NCI-H1930 (cell line): Measurements from ENCODE around the gene NBEA.
"Not testable (repeated sequence)": the region's sequence is repeated elsewhere in the genome, so short reads cannot be mapped to it uniquely, and the experiment has no call there.

ENCODE experiments used
- DNase-seq, 2 experiments: peaks; one replicate each; lab custom pipeline; 2025; lab: John Stamatoyannopoulos, UW

Gene NBEA

DNA sequence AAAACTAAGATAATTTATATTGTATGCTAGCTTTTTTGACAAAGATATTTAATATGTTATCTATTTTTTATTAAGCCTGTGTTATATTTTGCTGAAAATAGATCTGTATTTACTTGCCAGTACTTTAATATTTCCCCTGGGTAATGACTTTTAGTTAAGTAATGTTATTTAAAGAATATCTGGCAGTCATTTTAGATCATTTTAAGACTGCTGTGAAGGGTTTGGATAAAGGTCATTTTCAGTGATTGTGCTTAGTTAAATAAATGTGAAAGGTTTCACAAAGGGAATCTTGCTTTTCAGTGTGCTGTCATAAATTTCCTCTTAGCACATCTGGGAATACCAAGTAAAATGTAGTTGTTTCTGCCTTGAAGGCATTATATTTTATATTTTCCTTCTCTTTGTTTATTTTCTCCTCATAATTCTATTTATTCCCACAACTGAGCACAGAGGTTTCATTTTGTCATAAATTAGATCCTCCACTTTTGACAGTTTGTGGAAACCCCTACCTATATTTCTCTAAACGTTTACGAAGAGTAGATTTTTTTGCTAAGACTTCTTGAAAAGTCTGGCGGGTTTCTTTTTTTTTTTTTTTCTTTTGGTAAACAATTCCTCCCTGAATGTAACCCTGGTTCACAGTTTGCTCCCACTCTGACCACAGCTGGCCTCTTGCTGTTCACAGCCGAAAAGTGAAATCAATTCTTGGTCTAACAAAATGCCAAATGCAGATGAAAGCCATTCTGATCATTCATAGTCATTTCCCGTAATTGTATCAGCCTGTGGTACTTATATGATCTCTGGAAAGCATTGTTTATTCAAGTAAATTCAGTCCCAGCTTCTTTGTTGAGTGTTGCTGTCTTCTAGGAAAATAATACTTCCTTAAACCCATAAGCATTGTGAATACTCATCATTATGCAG is 446.6 kb downstream of the NBEA start:
- DNase-seq = peak; percentile 77 to 78

- peak in 1 of 2 experiments; percentile 64 for DNase-seq
Measured at GRCh38 chr13:35389535-35389934, 447.5 kb downstream of the NBEA start.

DNA sequence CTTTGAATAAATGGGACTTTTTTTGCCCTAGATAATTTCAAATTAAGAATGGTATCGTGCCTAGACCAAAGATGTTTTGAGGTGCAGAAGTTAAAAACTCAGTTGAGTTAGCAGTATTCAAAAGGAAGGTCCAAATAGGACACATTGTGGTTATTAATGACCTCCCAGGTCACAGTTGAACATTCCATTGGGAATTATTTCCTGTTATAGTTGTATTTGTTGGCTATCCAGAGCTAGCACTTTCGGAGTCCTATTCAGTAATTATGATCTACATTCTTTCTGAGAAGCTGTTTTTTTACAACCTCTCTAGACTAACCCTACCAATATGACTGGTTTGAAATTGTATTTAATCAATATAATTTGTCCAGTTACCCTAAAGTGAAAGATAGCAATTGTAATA is 450.7 kb downstream of the NBEA start:
- no peak for DNase-seq

- no peak for DNase-seq
Measured at GRCh38 chr13:35393886-35394285, 451.8 kb downstream of the NBEA start.

GRCh38 chr13:35408285-35408684 is 466.2 kb downstream of the NBEA start:
- DNase-seq = not testable (repeated sequence)

- DNase-seq = no peak
Measured at GRCh38 chr13:35411059-35411744, 469.1 kb downstream of the NBEA start.

GRCh38 chr13:35448465-35448864 is 506.4 kb downstream of the NBEA start:
- no peak for DNase-seq

- DNase-seq = no peak
Measured at GRCh38 chr13:35449821-35450220, 507.8 kb downstream of the NBEA start.

GRCh38 chr13:35455022-35455421 is 513.0 kb downstream of the NBEA start:
- DNase-seq = no peak

DNA sequence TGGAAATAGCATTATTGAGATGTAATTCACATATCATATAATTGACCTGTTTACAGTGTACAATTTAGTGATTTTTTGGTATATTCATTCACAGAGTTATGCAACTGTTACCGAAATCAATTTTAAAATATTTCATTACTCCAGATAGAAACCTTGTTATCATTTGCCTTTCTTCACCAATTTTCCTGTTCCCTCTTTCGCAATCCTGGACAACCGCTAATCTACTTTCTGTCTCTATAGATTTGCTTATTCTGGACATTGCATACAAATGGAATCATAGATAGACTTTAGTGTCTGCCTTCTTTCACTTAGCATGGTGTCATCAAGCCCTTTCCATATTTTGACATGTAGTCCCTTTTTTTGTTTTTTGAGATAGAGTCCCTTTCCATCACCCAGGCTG is 515.2 kb downstream of the NBEA start:
- no peak for DNase-seq

GRCh38 chr13:35460061-35460460 is 518.0 kb downstream of the NBEA start:
- DNase-seq = no peak

DNA sequence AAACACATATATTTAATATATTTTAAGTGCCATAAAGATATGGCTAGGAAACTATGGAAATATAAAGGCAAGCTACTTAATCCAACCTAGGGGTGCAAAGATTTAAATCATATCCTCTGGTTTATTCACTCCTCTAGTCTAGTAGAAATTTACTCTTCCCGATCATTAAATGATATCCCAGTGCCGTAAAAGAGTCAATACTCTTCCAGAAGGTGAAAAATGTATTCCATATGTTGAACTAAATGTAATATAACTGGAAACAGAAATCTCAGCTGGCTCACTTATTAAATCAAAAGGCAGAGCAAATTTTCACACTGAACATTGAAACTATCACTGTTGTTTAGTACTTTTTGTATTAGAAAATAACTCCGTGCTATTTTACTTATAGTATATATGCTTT is 523.3 kb downstream of the NBEA start:
- no peak for DNase-seq

DNA sequence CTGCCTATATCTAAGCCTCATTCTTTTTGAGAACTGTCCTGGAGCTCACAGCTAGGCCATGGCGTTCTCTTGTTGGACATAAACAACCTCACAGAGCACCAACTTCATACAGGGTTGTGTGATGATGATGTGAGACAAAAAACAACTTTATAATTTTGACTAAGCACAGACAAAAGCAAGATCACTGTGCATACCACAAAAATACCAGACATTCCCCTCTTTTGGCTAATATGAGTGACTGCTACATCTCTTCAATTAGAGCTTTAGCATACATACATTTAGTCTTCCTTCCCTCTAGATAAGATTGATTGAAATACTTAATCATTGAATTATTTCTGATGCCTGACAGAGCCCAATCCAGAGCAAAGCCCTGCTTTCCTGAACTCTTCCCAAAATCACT is 526.1 kb downstream of the NBEA start:
- DNase-seq = no peak

DNA sequence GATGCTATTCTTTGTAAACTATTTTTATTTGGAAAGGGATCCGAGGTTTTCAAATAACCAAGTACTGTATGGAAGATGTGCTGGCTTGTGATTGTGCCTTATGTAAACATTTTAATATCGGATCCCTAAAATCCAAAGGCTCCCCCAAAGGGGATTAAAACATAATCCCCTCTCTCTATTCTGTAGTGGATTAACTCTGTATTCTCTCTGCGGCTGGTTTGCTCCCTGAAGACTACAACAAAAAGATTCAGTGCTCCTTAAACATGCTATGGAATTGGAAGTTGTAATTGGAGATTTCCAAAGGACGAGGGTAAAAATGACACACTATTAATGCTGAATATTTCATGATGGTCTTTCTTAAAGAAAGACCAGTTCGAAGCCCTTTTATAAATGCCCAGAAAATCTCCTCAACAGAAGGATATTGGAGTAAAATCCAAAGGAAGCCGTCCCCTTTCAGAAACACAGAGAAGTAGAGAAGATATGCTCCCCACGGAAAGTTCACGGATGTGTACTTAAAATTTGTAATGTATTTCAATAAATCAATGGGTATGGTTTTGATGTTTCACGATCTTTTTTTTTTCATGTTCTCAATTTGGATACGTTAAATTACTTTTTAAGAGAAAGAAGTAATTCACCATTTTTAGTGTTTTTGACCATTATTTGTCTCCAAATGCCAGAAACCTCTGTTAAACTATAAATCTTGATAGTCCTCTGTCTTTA is 527.9 kb downstream of the NBEA start:
- no peak for DNase-seq

DNA sequence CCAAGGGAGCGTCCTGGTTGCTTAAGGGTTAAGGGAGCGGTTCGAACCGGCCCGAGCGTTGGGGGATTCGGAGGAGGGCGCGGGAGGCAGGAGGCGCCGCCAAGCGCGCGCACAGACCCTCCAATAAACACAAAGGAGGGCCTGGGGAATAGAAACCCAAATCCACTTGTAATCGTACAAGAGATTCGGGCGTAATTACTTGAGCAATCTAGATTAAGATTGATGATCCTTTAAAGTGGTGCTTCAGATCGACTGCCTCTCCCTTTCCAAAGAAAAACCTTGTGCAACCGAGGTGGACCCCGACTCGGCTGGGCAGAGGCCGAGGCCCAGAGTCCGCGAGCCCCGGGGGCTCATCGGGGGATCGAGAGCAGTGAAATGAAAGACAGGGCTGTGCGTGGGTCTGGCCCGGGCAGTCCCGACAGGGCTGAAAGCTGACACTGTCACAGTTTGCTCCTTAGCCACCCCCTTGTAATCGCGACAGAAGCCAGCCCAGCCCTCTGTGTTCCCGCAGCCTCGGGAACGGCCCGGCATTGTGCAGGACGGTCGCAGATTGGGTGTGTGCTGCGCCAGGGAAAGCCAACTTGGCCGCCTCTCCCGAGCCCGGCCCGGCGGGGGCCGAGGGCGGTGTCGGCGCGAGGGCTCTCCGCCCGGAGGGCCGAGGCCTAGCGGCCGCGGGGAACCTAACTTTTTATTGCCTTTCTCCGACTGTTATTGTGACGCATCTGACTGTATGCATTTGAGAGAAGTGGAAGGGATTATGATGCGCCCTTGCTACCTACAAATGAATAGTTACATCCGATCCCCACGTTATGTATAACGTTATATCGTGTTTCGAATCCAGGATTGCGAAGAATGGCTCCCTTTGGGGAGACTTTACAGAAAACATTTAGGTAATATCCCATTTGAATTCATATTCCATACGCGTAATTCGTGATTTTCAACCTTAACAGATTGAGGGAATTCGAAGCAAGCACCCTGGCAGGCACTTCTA is 528.9 kb downstream of the NBEA start:
- DNase-seq = no peak

- DNase-seq = no peak
Measured at GRCh38 chr13:35471706-35472322, 529.7 kb downstream of the NBEA start.

GRCh38 chr13:35472323-35472881 is 530.3 kb downstream of the NBEA start:
- DNase-seq = no peak

- DNase-seq = no peak
Measured at GRCh38 chr13:35473206-35473775, 531.2 kb downstream of the NBEA start.

DNA sequence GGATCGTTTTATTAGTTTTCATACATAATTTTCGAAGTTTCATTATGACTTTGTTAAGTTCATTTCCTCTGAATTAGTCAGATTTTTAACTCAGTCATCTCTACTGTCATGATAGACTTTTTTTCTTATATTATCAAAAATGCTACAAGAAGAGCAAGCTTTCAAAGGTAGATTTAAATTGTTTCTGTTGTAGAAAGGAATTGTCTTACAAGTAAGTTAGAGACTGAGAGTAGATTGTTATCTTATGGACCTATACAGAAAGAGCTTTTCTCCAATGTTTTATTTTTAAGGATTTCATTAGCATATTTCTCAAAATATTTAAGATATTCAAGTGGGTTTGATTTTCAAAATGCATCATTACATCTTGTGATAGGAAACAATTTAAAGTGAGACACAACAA is 531.7 kb downstream of the NBEA start:
- no peak for DNase-seq

- DNase-seq = no peak
Measured at GRCh38 chr13:35474496-35475211, 532.6 kb downstream of the NBEA start.
